NCI-H2029 treated with DMSO at 0.1 percent for 48 hours (cell line): ENCODE data around the gene PCBP1.
"Not testable (repeated sequence)": the region's sequence is repeated elsewhere in the genome, so short reads cannot be mapped to it uniquely, and the experiment has no call there.

Experiments used
- DNase-seq: peaks from one replicate; lab custom pipeline; 2025; lab: John Stamatoyannopoulos, UW

PCBP1 gene

DNA sequence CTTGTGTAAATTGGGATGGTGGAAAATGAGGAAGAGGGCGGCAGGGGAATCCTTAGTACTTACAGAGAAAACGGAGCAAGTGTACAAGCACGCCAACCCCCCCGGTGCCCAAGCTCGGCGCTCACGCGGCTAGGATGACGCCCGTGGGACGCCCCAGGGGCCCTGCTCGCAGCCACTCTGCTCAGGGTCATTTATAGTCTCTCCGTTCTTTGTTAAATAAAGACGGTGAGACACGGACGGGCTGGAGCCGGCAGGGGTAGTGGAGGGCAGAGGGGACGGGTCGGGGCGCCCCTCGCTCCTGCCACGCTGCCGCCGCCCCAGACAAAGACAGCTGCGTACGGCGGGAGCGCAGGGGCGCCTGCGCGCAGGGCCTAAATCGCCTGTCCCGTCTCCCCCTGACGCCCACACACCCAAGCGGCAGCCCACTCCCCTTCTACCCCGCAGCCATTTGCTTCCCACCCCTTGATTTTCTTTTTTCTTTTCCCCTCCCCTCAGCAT, 37.8 kb downstream of the PCBP1 start:
- DNase-seq, result no peak

DNA sequence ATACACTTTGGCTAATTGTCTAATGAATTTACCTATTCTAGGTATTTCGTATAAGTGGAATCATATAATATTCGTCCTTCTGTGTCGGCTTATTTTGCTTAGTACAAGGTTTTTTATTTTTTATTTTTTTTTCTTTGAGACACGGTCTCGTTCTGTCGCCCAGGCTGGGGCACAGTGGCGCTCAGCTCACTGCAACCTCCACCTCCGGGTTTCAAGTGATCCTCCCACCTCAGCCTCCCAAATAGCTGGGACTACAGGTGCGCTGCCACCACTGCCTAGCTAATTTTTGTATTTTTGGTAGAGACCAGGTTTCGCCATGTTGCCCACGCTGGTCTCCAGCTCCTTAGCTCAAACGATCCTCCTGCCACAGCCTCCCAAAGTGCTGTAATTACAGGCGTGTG, 38.2 kb downstream of the PCBP1 start:
- no peak for DNase-seq

GRCh38 chr2:70126413-70126812, 39.1 kb downstream of the PCBP1 start:
- no peak for DNase-seq

GRCh38 chr2:70128005-70128404, 40.7 kb downstream of the PCBP1 start:
- no peak for DNase-seq

DNA sequence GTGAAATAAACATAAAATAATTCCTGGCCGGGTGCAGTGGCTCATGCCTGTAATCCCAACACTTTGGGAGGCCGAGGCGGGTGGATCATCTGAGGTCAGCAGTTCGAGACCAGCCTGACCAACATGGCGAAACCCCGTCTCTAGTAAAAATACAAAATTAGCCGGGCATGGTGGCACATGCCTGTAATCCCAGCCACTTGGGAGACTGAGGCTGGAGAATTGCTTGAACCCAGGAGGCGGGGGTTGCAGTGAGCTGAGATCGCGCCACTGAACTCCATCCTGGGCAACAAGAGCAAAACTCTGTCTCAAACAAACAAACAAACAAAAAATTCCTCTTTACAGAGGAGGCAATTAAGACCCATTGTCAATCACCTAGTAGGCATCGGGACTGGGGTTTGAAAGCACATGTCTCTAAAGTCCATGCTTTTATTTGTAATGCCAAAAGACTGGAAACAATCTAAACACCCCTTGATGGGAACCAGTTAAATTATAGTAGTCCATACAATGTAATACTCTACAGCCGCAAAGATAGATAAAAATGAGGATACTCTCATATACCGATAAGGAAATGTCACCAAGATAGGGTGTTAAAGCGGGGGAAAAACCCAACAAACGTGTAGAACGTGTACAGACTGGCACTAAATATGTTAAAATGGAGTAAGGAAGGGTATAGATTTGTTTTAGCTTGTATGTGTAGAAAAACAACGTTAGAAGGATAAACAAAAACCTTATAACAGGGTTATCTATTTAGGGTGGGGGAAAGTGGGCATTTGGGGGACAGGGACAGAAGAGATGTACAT, 44.3 kb downstream of the PCBP1 start:
- DNase-seq, result not testable (repeated sequence)

DNA sequence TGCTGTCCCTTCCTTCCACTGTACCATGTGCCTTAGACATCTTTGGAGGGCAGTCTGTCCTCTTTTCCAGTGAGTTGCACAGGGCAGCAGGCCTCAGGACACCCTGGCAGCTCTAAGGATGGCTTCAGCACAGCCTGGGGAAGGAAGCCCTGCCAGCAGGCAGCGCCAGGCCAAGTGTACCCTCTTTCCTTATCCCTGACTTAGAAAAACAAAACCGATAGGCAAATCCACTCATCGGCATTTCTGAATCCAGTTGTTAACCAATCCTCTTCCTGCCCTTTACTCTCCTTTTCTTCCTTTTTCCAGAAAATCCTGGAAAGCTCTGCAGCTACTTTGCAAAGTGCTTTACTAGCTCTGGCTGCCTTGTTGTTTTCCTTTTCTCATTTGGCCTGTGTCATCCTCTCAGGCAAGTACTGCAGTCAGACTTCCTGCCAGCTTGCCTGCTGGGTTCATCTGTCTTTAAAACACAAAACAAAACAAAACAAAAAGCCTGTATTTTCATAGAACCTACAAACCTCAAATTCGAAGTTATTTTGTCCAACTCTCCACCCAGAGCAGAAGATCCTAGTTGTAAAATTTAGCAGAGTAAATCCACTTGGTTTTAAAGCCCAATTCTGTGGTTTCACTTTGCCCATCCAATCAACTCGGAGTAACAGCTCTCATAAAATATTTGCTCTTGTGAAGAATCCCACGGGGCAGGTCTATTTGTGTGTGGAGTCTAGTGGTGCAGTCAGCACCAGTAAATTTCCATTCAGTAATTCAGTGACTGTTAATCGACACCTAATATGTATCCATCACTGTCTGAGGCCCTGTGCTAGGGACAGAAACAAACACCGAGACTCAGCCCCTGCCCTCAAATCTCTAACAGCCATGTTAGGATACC, 45.2 kb downstream of the PCBP1 start:
- DNase-seq, result peak; percentile 77

DNA sequence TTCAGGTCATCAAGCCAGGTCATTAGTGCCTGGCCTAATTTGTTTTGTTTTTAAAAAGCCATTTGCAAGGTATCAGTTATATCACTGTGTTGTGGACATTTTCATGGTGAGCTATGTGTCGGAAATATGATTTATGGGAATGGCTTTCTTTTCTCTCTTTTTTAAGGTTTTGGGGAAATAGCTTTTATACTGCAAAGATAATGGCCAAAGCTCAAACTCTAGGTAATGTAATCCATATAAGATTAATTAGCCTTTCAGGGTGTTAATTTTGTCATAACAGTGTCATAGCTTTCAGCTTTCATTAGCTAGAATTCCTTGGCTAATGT, 45.8 kb downstream of the PCBP1 start:
- no peak for DNase-seq

DNA sequence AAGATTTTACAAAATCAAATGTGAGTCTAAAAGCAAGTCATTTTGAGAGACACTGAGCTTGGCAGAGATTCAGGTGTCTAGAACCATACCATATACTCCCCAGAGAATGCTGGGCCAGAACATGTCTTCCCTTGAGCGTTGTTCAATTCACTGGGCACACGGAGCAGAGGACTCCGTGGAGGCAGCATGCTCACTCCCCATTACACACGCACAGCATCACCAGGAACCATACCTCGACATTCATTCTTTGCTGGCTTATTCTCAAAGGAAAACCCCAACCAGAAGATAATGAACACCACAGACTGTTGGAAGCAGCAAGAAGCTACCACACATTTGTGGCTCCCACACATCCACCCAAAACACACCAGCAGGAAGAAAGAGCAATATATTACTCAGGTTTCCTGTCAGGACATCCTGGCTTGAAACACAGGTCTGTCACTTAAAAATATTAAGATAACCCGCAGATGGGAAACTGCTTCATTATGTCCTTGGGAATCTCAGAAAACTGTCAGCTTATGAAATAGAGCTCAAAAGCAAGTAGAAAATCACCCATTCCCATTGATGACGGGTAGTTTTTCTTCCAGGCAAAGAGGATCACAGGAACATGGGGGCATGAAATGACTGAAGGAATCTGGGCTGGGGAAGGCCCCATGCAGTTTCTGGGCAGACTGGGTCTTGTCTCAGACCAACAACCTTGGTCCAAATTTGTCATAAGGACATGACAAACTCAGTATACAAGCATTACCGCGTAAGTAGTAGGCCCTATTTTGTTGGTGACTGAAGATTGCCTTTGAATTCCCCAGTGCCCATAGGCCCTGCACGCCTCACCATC, 46.4 kb downstream of the PCBP1 start:
- no peak for DNase-seq

DNA sequence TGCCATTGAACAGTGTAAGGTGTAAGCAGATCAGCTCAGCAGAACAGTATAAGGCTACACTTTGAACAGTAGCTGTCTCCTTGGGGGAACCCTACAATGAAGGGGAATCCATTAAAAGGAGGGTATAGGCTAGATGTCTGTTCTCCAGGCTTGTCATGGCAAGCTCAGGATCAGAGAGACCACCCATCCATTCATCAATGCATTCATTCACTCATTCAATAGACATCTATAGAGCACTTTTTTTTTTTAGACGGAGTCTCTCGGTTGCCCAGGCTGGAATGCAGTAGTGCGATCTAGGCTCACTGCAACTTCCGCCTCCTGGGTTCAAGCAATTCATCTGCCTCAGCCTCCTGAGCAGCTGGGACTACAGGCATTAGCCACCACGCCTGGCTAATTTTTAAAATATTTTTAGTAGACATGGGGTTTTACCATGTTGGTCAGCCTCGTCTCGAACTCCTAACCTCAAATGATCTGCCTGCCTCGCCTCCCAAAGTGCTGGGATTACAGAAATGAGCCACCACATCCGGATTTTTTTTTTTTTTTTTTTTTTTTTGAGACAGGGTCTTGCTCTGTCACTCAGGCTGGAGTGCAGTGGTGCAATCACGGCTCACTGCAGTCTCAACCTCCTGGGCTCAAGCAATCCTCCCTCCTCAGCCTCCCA, 47.2 kb downstream of the PCBP1 start:
- DNase-seq, result not testable (repeated sequence)
